Tibial nerve (tissue), 3 donors: ENCODE results near the gene JMJD1C.
"Not testable (repeated sequence)": the region's sequence is repeated elsewhere in the genome, so short reads cannot be mapped to it uniquely, and the experiment has no call there.

Experiments used
- POLR2A ChIP-seq, 2 donors: fragments of 450-650 bp; IDR thresholded peaks; one replicate each; pipeline ENCODE4 v1.6.1; 2017; ENCODE audit warnings: antibody characterized with exemption in 2 of 2, mild to moderate bottlenecking in 2 of 2, moderate library complexity in 2 of 2
- TF ChIP-seq, protein P1 (sequence below), 5 experiments: fragments of 200-600 bp in 3 of 5; fragments of 450-650 bp in 2 of 5; sonication (generic) in 3 of 5; IDR thresholded peaks; one replicate each; pipeline ENCODE4 v1.5.1; 2016 to 2019; ENCODE audit warnings: antibody characterized with exemption in 5 of 5, mild to moderate bottlenecking in 3 of 5, moderate library complexity in 2 of 5

GRCh38 chr10:63283901-63284300 is 181.9 kb downstream of the JMJD1C start:
- TF ChIP-seq, protein P1, sequence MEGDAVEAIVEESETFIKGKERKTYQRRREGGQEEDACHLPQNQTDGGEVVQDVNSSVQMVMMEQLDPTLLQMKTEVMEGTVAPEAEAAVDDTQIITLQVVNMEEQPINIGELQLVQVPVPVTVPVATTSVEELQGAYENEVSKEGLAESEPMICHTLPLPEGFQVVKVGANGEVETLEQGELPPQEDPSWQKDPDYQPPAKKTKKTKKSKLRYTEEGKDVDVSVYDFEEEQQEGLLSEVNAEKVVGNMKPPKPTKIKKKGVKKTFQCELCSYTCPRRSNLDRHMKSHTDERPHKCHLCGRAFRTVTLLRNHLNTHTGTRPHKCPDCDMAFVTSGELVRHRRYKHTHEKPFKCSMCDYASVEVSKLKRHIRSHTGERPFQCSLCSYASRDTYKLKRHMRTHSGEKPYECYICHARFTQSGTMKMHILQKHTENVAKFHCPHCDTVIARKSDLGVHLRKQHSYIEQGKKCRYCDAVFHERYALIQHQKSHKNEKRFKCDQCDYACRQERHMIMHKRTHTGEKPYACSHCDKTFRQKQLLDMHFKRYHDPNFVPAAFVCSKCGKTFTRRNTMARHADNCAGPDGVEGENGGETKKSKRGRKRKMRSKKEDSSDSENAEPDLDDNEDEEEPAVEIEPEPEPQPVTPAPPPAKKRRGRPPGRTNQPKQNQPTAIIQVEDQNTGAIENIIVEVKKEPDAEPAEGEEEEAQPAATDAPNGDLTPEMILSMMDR (IDR thresholded peaks at IDR 0.05): not testable (repeated sequence)
- not testable (repeated sequence) for TF ChIP-seq POLR2A (IDR thresholded peaks at IDR 0.05)
